EH (cell line): ENCODE measurements around the gene LRRC8C.
A peak's percentile ranks its signal among the peaks of the same experiment; 100 is the strongest.

Experiments used
- DNase-seq: peaks from one replicate; pipeline ENCODE4 v3.0.0-alpha.2; 2015; ENCODE audit warnings: low read depth

The LRRC8C gene

GRCh38 chr1:89671775-89672488 is 39.0 kb downstream of the LRRC8C start:
- peak; percentile 57 for DNase-seq

- peak; percentile 56 for DNase-seq
Measured at GRCh38 chr1:89672489-89673183, 39.7 kb downstream of the LRRC8C start.

- DNase-seq: no peak
Measured at GRCh38 chr1:89673251-89673650, 40.3 kb downstream of the LRRC8C start.

- DNase-seq: no peak
Measured at GRCh38 chr1:89675677-89676076, 42.8 kb downstream of the LRRC8C start.

- DNase-seq: no peak
Measured at GRCh38 chr1:89681045-89681729, 48.3 kb downstream of the LRRC8C start.

GRCh38 chr1:89682611-89683010 is 49.7 kb downstream of the LRRC8C start:
- no peak for DNase-seq

GRCh38 chr1:89685461-89685860 is 52.5 kb downstream of the LRRC8C start:
- DNase-seq: no peak

GRCh38 chr1:89686520-89686919 is 53.6 kb downstream of the LRRC8C start:
- no peak for DNase-seq

GRCh38 chr1:89687254-89687653 is 54.3 kb downstream of the LRRC8C start:
- peak; percentile 66 for DNase-seq

- DNase-seq: peak; percentile 4
Measured at GRCh38 chr1:89688607-89689006, 55.7 kb downstream of the LRRC8C start.

- DNase-seq: no peak
Measured at GRCh38 chr1:89689234-89689633, 56.3 kb downstream of the LRRC8C start.

- DNase-seq: no peak
Measured at GRCh38 chr1:89690595-89690994, 57.7 kb downstream of the LRRC8C start.

- DNase-seq: peak; percentile 18
Measured at GRCh38 chr1:89692601-89693521, 59.9 kb downstream of the LRRC8C start.

- no peak for DNase-seq
Measured at GRCh38 chr1:89695847-89696246, 62.9 kb downstream of the LRRC8C start.

- DNase-seq: peak; percentile 33
Measured at GRCh38 chr1:89697383-89697782, 64.5 kb downstream of the LRRC8C start.

GRCh38 chr1:89698020-89698560 is 65.2 kb downstream of the LRRC8C start:
- DNase-seq: no peak

GRCh38 chr1:89698624-89699023 is 65.7 kb downstream of the LRRC8C start:
- DNase-seq: peak; percentile 37

GRCh38 chr1:89699451-89699986 is 66.6 kb downstream of the LRRC8C start:
- no peak for DNase-seq

- DNase-seq: no peak
Measured at GRCh38 chr1:89701746-89702241, 68.9 kb downstream of the LRRC8C start.

GRCh38 chr1:89702520-89703045 is 69.7 kb downstream of the LRRC8C start:
- no peak for DNase-seq

- no peak for DNase-seq
Measured at GRCh38 chr1:89703469-89703868, 70.5 kb downstream of the LRRC8C start.
